NOMO-1 treated with dmso at 0.1 percent for 144 hours (cell line): ENCODE measurements around the gene CDK17.

Experiments
- DNase-seq: peaks from one replicate; lab custom pipeline; 2025; ENCODE audit not compliant: unreplicated experiment; lab: John Stamatoyannopoulos, UW

The CDK17 gene

DNA sequence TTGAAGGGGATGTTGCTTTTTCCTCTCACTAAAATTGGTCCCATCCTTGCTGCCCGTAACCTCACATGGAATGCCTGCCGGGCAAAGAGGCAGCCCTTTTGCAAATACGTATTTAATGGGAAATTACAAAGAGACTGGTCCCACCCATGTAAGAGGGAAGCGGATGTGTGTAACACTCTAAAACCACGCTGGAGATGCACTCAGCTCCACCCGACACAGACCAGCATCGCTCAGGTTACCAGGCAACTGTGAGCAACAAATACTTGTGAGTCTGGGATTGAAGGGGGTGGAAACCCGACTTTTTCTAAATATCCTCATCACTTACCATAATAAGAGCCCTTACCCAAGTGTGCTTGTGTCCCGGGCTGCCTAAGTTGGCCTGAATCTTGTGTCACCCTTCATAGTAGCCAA lies 158.4 kb downstream of the CDK17 start:
- no peak for DNase-seq

DNA sequence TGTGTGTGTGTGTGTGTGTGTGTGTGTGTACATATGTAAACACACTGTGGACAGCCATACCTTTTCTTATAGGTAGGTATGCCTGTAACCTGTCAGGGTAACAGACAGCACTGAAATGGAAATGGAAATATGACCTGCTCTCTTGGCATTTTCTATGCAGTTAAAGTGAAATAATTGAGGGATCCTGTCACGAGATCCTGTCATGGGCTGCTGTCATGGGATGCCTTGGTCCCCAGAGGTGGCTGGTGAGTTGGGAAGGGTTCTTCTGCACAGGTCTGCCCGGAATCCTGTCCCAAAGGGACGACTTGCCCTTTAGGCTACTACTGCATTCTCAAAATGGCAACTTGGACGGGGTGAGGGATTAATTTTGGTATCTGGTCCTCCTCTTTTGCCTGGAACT lies 158.8 kb downstream of the CDK17 start:
- no peak for DNase-seq

DNA sequence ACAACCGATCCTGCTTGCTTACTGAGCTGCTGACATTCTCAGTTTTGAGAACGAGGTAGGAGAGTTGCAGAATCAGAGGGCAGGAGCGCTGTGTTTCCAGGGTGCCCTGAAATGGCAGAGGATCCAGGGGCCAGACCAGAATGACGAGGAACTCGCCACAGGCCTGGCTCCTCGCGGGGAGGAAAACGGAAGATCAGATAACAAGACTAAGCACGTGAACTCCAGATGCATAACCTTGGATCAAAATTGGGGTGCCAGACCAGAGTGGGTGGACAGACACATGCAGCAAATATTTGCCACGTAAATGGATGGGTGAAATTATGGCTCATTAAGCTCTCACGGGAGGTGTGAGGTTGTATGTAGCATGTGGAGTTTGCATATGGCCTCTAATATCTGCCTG lies 159.6 kb downstream of the CDK17 start:
- DNase-seq, result no peak

DNA sequence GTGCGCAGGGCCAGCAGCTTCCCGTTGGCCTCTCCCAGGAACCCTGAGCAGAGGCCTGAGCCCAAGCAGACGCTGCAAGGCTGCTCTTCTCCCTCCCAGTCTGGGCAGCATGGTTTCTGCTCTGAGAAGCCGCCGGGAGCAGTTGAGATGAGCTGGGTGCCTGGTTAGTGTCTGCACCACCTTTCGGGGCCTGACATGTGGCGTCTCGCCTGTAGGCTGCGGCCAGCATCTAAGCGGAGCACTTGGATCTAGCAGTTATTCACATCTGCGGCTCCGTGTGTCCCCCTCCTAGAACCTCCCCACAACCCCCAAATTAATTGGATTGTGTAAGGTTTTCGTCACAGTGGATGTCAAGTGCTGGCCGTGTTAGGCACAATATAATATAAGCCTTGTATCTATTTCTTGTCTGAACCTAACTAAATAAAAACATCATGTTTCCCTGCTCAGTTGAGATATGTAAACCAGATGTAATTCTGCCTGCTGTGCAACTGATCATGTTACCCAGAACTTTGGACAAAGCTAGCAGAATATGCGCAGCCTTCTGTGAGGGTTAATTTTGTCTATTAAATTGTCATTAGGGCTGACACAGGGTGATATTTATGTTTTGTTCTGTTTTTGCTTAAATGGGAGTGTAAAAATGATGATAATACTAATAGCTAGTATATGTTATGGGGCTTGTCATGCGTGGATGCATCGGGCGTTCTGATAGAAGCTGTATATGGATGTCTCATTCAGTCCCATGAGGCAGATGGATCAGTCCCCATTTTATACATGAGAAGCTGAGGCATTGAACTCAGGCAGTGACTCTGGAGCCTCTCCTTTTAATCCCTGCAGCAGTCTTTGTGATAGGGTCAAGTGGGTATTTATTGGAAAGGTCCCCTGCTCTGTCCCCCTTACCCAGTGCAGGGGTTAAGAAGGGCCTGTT lies 160.3 kb downstream of the CDK17 start:
- DNase-seq, result no peak

DNA sequence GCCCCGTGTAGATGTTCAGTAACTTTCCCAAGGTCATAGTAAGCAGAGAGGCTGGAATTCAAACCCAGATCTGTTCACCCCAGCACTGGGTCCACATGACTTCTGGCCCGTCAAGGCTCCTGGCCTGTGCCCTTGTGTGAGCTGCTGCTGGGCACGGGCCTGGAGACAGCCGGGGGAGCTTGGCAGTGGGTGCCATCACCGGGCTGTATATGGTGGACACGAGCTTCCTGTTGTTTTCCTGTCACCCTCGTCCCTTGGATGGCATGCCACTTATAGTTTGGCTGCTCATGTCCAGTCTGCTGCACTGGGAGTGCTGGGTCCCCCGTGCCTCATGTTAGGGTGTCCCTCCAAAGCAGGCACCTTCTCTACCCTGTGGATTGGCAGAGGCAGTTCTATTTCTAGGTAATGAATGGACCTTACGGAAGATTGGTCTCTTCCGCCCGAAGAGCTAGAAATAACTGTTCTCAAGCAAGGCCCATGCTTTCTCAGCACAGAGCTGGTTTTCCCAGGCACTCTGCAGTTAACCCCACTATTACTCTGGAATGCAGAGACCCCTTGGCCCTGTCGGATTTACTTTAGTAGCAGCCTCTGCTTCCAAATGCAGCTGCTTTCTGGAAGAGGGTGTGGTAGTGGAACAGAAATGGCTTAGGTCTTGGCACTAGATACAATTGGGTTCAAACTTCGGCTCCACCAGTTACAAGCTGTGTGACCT lies 161.7 kb downstream of the CDK17 start:
- no peak for DNase-seq

DNA sequence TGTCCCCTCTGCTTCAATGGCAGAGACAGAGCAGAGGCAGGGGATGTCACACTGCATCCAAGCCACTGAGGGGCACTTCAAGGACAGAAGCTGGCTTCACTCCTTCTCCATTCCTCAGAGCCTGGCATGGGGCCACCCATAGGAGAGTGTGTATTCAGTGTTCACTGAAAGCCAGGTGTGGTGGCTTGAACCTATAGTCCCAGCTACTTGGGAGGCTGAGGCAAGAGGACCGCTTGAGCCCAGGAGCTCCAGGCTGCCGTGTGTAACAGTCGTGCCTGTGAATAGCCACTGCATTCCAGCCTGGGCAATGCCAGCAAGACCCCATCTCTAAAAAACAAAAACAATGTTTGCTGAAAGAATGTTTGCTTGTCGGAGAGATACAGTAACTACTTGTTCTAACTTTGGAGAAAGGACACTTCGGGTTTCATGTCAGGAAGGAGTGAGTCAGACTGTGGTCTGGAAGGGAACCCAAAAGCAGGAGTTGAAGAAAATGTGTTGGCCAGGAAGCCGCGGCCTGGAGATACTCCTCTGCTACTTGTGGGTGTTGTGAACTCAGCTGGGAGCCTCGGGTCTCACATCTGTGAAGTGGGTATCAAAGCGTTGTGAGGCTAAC lies 162.7 kb downstream of the CDK17 start:
- DNase-seq, result peak; percentile 62

DNA sequence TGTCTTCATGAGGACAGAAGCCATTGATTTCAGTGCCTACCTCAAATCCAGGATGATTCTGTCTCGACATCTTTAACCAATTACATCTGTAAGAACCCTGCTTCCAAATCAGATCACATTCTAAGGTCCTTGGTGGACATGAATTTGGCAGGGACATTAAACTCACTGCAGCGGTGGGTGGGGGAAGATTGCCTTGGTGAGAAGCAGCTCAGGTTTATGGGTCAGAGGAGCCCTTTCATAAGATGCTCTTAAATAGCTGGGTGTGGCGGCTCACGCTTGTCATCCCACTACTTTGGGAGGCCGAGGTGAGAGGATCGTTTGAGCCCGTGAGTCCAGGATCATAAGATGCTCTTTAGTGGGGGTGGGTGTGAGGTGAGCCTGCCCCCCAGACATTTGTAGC lies 163.2 kb downstream of the CDK17 start:
- DNase-seq, result no peak

DNA sequence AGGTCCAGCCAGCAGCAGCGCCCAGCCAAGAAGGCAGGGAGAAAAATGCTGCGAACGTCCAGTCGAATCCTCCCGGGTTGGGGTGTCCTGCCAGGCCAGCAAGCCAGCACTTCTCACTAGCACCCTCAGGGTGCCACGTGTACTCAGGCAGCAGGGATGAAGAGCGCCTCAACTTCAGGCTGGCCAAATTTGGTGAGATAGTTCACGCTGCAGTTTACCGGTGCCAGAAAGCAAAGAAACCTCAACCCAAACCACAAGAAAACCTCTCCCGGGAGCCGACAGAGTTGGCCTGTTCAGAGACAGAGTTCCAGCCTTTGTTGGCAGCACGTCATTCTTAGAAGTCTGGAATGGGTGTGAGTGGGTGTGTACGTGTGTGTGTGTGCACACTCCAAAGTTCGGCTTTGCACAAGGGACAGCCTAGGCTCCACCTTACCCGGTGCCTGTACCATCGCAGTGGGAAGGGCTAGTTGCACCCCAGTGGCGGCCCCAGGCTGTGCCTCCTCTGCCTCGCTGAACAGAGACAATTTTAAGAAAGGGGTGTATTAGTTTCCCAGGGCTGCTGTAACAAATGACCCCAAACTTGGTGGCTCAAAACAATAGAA lies 163.9 kb downstream of the CDK17 start:
- no peak for DNase-seq

DNA sequence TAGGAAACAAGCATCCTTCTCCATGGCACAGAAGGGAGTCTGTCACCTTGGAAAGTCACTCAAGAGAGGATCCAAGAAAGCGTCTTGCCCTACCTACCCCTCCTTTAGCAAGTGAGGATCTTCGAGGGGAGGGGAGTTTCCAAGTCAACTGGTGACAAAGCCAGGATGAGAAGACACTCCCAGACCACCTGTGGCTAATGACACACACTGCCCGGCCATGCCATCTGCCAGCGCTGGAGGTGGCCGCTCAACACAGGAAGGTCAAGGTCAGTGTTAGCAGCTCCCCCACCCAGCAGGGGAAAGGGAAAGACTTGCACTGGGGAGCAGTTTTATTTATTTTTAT lies 164.8 kb downstream of the CDK17 start:
- no peak for DNase-seq

DNA sequence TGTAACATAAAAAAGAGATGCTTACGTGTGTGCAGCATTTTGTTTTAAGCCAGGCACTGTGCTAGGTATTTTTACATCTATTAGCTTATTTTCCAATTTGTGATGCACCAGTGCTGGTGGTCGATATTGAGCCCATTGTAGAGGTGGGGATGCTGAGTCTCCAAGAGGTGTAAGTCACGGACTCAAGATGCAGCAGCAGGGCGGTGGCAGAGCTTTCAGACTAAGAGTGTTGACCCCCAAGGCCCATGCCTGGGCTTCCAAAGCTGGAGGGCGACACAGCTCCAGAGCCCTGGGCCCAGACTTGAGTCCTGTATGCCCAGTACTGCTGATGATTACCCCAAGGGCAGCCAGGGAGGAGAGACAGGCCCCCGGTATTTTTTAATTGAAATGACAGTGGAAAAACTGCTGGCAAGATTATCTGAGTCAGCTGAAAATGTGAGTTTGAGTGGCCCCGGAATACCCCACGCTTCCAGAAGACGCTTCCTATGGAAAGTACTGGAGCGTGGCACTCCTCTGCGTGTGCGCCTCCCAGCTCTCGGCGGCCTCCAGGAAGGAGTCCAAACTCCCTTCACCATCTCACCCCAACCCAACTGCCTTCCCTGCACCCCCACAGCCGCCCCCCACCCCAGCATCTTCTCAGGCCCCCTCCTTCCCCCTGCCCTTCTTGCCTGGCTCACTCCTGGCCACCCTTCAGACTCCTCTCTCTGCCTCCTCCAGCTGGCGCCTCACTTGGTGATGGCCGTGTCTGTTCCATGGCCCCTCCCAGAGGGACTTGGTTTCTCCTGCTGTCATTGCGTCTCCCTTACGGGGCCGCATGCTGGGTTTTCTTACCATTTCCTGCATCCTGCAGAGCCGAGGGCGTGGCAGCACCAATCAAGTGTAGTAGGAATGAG lies 165.4 kb downstream of the CDK17 start:
- DNase-seq, result no peak

DNA sequence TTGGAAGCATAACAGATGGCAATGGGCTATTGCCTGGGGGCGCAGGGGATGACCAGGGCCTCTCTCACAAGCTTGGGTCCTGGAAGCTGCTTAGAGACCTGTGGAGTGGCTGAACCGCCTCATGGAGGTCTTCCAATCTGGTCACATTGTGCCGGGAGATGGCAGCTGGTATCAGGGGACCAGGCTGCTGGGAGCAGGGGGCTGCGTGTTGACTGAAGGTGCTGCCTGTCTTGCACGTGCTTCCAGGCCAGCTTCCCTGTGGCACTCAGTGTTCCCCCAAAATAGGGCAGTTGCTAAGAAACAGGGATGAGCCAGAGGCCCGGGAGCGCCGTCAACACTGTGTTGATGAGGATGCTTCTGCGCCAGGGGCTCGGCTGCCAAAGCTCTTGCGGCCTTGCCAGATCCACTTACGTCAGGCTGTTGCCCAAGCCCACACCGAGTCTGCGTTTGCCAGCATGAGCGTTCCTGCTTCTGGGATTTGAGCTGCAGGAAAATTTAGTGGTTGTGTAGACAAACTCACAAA lies 166.2 kb downstream of the CDK17 start:
- DNase-seq, result no peak

DNA sequence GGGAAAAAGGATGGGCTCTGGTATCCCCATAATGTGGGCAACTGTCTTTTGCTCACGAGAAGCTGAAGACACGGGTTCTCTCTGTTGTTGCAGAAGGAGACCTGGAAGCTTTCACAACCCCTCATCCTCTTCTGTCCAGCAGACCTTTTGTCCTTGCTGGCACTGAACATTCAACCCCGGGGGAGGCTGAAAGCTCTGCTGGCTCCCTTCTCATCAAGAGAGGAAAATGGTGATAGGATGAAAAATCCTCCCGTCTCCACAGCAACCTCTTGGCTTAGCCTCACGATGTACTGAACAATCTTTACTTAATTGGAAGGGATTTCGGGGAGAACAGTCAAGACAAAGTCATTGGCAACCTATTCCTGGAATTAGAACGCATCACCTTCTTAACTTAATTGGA lies 167.1 kb downstream of the CDK17 start:
- DNase-seq, result no peak

DNA sequence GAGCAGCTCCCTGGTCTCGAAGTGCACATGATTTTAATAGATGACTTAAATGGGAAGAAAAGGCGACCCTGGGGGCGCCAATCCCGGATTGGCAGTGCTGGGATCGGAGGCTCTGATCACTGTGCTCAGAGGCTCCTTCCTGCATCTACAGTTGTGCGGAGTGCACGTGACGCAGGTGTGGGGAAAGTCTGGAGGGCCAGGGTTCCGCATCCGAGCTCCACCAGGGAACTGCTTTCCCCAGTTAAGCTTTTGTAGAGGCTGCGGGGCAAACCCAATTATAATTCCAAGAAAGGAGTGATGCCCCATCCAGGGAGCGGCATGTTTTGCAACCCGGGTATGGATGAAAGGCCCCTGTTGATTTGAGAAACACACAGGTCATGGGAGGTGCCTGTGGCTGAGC lies 169.6 kb downstream of the CDK17 start:
- DNase-seq, result no peak

DNA sequence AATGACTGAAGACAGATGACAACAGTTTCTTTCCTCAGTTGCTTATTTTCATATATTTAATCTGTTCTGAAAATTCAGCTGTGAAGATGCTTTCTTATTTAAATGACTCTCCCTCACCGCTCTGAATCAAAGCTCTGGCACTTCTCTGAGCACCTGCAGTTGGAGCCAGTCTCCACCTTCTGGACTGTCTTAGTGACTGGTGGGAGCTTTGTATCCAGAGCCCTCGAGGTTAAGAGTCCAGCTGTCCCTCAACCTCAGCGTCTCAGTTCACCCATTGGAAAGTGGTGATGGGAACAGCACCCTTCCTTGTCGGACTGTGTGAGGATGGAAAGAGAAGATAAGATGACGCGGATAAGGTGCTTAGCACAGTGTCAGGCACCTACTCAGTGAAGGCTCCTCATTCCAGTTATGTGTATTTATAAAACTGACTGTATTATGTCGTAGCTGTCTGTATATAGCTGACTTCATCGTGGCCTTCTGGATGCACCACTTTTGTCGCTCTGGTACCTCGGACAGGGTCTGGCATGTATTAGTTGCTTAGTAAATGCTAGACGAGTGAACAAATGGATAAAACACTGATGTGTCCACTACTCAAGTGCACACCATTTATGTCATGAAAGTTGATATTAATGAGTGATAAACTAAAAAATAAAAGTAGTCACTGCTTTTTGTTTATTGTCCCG lies 171.5 kb downstream of the CDK17 start:
- DNase-seq, result no peak
